Pons (tissue), 1 donor: ENCODE measurements around the gene GNB1L.

ENCODE experiments used
- DNase-seq: peaks from one replicate; pipeline ENCODE4 v3.0.0-alpha.2; 2016; ENCODE audit warnings: low spot score

Gene GNB1L

DNA sequence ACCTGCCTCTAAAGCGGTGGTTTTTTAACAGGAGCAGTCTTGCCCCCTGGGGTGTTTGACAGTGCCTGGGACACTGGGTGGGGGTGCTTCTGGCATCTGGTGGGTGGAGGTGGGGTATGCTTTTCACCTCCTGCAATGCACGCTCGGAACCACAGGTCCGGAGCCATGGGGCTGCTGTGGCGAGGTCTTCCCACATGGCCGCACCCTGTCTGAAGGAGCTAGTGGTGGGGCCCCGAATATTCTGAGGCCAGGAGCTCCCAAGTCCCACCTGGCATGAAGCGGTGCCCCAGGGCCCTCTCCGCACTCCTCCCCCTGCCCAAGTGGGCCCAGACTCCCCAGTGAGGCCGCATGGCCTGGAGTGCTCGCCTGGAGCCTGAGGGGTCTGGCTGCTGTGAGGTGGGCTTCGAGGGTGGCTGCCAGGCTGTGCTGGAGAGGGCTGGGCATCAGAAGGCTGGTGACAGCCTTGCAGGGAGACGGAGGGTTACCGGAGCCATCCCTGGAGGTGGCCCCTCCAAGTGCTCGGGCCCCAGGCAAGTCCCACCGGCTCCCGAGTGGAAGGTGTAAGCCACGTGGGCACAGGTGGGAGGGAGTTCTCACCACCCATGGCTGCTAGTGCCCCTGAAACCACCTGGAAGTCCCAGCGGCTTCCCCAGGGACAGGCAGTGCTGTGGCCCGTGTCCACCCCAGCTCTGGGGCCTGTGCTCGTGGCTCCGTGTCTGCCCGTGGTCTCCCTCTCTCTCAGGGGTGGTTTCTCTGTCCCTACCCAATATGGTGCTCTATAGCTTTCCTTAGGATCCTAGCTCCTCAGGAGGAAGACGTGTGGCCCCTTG is 79.0 kb downstream of the GNB1L start:
- DNase-seq = no peak

DNA sequence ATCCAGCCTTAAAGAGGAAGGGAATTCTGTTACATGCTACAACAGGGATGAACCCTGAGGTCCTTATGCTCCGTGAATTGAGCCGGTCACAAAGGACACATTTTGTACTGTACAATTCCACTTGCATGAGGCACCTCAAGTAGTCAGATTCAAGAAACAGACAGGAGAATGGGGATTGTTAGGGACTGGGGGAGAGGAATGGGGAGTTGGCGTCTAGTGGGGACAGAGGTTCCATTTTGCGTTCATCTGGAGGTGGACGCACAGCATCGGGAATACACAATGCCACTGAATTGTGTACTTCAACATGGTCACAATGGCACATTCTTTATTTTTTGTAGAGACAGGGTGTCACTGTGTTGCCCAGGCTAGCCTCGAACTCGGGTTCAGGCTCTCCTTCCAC is 80.0 kb downstream of the GNB1L start:
- no peak for DNase-seq

DNA sequence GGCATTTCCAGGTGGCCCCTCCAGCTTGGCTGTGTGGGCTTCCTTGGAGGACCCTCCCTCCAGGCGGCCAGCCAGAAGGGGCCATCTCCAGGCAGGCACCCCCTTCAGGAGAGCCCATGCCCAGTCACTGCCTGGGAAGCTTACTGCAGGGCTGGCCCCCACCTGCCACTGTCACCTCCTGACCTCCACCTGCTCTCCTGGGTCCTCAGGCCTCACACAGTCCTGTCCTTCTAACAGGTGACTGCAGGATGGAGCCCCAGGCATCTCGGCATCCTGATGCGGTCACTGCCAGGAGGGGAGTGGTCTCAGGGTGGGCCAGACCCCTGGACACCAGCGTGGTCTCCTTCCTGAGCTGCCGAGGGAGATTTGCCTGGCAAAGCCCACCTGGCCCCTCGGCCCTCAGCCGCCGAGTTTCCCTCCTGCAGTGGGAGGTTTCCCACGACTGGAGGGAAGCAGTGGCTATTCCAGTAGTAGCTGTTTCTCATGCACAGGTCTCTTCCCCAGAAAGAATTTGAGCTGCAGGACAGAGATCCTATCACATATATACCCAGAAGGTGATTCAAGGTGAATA is 81.1 kb downstream of the GNB1L start:
- DNase-seq = no peak

DNA sequence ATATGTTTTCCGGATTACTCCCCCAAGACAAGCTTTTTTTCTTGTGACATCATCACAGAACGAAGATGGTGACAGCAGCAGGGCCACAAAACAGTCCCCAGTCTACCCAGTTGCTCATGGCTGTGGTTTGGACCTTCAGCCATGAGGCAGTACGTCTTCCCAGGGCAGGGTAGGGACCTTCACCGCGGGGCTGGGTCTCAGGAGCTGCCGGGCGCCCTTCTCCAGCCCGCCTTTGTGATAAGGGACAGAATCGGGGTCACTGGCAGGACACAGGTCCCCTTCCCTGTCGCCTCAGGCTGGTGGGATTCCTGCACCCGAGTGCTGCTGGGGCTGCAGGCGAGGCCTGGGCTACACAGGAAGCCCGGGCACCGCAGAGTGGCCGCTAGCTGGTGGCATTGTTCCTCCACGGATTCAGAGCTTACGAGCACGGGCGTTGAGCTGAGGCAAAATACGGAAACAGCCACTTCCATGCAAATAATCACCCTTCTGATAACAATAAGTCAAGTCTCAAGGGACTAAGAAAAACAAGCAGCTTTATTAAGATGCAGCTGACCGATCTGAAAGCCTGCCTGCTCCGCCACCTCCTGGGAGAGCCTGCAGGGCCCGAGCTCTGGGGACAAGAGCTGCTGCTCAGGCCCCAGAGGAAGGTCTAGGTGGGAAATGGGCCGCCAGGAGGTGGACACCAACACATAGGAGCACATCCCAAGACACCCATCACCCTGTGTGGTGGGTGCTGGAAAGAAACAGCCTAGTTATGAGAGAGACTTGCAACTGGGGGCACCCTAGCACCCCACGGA is 81.8 kb downstream of the GNB1L start:
- no peak for DNase-seq

DNA sequence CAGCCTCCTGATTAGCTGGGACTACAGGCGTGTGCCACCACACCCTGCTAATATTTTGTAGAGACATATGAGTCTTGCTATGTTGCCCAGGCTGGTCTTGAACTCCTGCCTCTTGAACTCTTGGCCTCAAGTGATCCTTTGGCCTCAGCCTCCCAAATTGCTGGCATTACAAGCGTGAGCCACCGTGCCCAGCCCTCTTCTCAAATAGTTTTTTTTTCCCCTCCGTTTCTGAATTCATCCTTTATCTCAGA is 82.3 kb downstream of the GNB1L start:
- DNase-seq = no peak

GRCh38 chr22:19770349-19771220 is 84.1 kb downstream of the GNB1L start:
- DNase-seq = no peak

DNA sequence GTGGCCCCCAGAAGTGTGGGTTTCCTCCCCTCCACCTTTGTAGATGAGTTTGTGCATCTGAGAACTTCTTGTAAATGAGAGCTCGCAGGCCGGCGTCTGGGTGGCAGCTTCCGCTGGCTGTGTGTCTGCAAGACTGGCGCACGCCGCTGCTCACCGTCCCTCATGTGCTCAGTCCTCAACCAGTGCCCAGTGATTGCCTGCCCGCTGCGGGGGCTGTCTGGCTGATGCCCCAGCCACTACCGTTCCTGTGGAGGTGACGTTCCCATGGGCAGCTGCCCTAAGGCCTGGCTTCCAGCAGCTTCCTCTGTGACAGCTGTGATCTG is 85.3 kb downstream of the GNB1L start:
- no peak for DNase-seq

- no peak for DNase-seq
Observed at GRCh38 chr22:19767427-19768341, 87.0 kb downstream of the GNB1L start.

- no peak for DNase-seq
Observed at GRCh38 chr22:19766511-19767426, 87.9 kb downstream of the GNB1L start.

- DNase-seq = no peak
Observed at GRCh38 chr22:19766240-19766510, 88.5 kb downstream of the GNB1L start.

DNA sequence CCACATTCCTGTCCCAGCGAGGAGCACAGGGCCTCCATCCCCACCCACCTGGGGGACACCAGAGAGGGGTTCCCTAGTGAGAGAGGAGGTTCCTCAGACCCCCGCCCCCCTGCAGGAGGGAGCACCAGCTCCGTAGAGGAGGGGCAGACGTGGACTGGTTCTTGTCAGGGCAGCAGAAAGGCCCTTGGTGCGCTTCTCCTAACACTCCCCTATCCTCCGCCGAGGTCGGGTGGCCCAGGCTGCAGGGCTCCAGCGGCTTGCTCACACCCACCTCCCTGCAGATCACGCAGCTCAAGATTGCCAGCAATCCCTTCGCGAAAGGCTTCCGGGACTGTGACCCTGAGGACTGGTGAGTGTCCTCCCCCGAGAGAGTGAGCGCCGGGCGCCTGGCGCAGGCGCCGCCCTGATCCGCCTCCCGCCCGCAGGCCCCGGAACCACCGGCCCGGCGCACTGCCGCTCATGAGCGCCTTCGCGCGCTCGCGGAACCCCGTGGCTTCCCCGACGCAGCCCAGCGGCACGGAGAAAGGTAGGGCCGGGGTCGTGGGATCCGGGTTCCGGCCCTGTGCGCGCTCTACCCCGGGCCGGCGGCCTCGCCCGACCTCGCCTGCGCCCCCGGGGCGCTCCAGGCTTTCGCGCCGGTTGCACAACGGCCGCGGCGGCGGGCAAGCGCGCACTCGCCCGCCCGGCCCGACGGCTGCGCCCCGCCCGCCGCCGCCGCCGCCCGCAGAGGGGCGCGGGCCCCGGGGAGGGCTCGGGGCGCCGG is 89.0 kb downstream of the GNB1L start:
- DNase-seq = no peak

GRCh38 chr22:19764636-19765476 is 89.8 kb downstream of the GNB1L start:
- DNase-seq = no peak

DNA sequence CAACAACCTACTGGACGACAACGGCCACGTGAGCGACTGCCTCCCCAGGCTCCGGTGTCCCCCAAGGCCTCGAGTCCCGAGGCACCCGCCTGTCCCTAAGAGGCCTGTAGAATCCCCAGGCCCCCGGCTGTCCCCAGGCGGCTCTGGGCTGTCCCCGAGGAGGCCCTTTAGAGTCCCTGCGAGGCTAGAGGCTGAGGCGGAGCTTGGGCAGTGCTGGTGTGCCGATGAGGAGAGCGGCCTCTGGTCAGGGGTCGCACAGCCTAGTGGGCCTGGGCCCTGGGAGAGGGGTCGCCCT is 90.4 kb downstream of the GNB1L start:
- no peak for DNase-seq

DNA sequence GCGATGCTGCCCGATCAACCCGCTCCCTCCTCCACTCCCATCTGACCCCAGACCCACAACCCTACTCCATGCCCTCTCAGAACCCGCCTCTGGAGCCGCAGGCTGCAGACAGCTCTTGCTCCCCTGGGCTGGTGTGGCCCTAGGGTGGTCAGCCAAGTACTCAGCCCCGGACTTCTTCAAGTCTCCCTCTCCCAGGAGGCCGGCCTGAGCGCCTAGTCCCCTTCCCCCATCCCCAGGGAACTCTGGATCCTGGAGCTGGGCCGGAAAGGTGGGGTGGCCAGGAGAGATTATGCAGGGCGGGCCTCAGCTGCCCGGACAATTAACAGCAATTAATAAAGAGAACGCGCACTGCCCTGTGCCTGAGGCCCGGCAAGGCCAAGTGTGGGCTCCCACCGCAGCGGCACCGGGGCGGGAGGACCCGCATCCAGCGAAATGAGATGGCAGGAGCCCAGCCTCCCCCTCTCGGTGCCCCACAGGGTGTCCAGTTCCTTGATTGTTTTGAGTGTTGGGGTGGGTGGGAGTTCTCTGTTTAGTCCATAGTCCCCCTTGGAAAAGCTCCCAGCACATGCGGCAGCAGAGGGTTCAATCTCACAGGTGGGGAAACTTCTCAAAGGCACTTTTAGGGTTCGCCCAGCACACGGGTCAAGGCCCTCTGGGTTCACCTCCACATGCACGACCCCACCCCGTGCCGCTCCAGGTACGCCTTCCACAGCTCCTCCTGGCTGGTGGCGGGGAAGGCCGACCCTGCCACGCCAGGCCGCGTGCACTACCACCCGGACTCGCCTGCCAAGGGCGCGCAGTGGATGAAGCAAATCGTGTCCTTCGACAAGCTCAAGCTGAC is 91.0 kb downstream of the GNB1L start:
- DNase-seq = no peak

- DNase-seq = no peak
Observed at GRCh38 chr22:19762568-19763457, 91.9 kb downstream of the GNB1L start.

DNA sequence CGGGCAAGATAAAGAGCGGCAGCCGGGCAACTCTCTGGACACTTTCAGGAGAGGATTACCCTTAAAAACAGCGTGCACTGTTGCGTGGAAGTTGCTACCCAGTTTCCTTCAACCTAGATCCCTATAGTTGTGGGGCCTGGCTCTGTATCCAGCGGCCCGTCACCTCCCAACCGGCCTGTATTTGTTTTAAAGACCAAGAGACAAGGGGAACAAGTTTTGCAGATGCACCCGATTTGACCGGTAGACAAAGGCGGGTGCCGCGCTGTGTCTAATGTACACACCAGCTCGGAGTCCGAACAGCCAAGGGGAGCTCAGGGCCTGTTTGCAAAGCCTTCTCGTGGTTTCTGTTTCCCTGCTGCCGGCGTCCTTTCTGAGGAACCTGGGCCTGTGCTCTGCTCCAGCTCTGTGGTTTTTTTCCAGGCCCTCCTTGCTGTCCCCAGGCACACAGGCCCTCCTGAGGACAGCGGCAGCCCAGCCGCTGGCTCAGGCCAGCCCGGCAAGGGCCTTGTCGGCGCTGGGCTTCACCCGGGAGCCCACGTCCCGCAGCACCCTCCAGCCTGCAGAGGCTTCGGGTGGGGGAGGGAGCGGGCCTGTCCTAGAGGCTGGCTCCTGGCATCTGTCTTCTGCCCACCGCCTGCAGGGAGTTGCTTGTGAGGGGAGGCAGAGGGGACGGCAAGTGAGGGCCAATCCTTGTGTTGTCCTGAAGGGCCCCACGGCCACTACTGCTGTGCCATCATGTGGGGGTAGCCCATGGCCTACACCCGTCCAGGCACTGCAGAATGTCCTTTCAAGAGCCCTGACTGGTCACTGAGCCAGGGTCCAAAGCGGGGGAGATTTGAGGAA is 92.7 kb downstream of the GNB1L start:
- DNase-seq = no peak
